ENCODE results near the gene SMAD1.
A peak's percentile ranks its signal among the peaks of the same experiment; 100 is the strongest.

SMAD1 gene

GRCh38 chr4:145557720-145558119 lies 76.1 kb downstream of the SMAD1 start:
- Histone ChIP-seq H3F3A (ENCODE audit: control insufficient read depth, insufficient read depth) (peaks cover 7% of the 10 kb centered on the region), H3K4me3 (ENCODE audit: low read length) (no peak overlapping the region), H3K79me2 (ENCODE audit: control insufficient read depth, low read length) (peaks cover 3% of the 10 kb centered on the region; the same call in 1 of the 2 replicates), H3K9me3 (ENCODE audit: control insufficient read depth, insufficient read depth, low read length) (no peaks in the 10 kb centered on the region), H3K27ac (ENCODE audit: low read depth, low read length) (no peak overlapping the region), H4K20me1 (ENCODE audit: control insufficient read depth, insufficient read depth, low read depth, low read length) (no peaks in the 10 kb centered on the region), H3K27me3 (ENCODE audit: control insufficient read depth, low read length) (no peaks in the 10 kb centered on the region), H3K4me2 (ENCODE audit: low read length) (peak overlapping the region; percentile 27; the same call in 1 of the 2 replicates), H3K9me2 (replicated peaks; ENCODE audit: control insufficient read depth, low read length) (no peaks in the 10 kb centered on the region), H3K36me3 (ENCODE audit: control insufficient read depth, low read length) (peaks cover 74% of the 10 kb centered on the region), H3K4me1 (ENCODE audit: control insufficient read depth, low read length) (peaks cover 52% of the 10 kb centered on the region)
- TF ChIP-seq CTCF (IDR thresholded peaks at IDR 0.05; ENCODE audit: low read depth, low read length, poor library complexity, severe bottlenecking) (peak; percentile 96), EZH2phosphoT487 (IDR thresholded peaks at IDR 0.05; ENCODE audit: borderline replicate concordance, low read length) (no peak)

- no peak for TF ChIP-seq CTCF (IDR thresholded peaks at IDR 0.05; ENCODE audit: low read depth, low read length, poor library complexity, severe bottlenecking)
- no peak for TF ChIP-seq EZH2phosphoT487 (IDR thresholded peaks at IDR 0.05; ENCODE audit: borderline replicate concordance, low read length)
These were observed 81.8 kb downstream of the SMAD1 start for GRCh38 chr4:145563293-145563985.

GRCh38 chr4:145564540-145564939 lies 82.9 kb downstream of the SMAD1 start:
- TF ChIP-seq CTCF (IDR thresholded peaks at IDR 0.05; ENCODE audit: low read depth, low read length, poor library complexity, severe bottlenecking) (no peak), EZH2phosphoT487 (IDR thresholded peaks at IDR 0.05; ENCODE audit: borderline replicate concordance, low read length) (no peak)
- Histone ChIP-seq H3K27ac (ENCODE audit: low read depth, low read length) (no peak overlapping the region), H3K79me2 (ENCODE audit: control insufficient read depth, low read length) (no peaks in the 10 kb centered on the region), H3K9me3 (ENCODE audit: control insufficient read depth, insufficient read depth, low read length) (no peaks in the 10 kb centered on the region), H3K4me1 (ENCODE audit: control insufficient read depth, low read length) (no peaks in the 10 kb centered on the region), H3K9me2 (replicated peaks; ENCODE audit: control insufficient read depth, low read length) (no peaks in the 10 kb centered on the region), H3F3A (ENCODE audit: control insufficient read depth, insufficient read depth) (no peaks in the 10 kb centered on the region), H3K36me3 (ENCODE audit: control insufficient read depth, low read length) (peaks cover 9% of the 10 kb centered on the region), H4K20me1 (ENCODE audit: control insufficient read depth, insufficient read depth, low read depth, low read length) (no peaks in the 10 kb centered on the region), H3K4me2 (ENCODE audit: low read length) (no peak overlapping the region), H3K27me3 (ENCODE audit: control insufficient read depth, low read length) (no peaks in the 10 kb centered on the region), H3K4me3 (ENCODE audit: low read length) (no peak overlapping the region)

More at GRCh38 chr4:145563293-145563985, 81.8 kb downstream of the SMAD1 start:
- Histone ChIP-seq H3K79me2 (ENCODE audit: control insufficient read depth, low read length) (no peaks in the 10 kb centered on the region), H3K9me3 (ENCODE audit: control insufficient read depth, insufficient read depth, low read length) (no peaks in the 10 kb centered on the region), H3K4me2 (ENCODE audit: low read length) (no peak overlapping the region), H3F3A (ENCODE audit: control insufficient read depth, insufficient read depth) (no peaks in the 10 kb centered on the region), H3K27ac (ENCODE audit: low read depth, low read length) (no peak overlapping the region), H3K9me2 (replicated peaks; ENCODE audit: control insufficient read depth, low read length) (no peaks in the 10 kb centered on the region), H3K27me3 (ENCODE audit: control insufficient read depth, low read length) (no peaks in the 10 kb centered on the region), H3K4me1 (ENCODE audit: control insufficient read depth, low read length) (no peaks in the 10 kb centered on the region), H4K20me1 (ENCODE audit: control insufficient read depth, insufficient read depth, low read depth, low read length) (no peaks in the 10 kb centered on the region), H3K36me3 (ENCODE audit: control insufficient read depth, low read length) (peaks cover 20% of the 10 kb centered on the region), H3K4me3 (ENCODE audit: low read length) (no peak overlapping the region)

Data from DOHH2 (cell line).